WERI-Rb-1 (cell line): ENCODE measurements around the gene SLC22A15.
A peak's percentile ranks its signal among the peaks of the same experiment; 100 is the strongest.

Experiments
- DNase-seq: peaks from one replicate; pipeline ENCODE4 v3.0.0-alpha.2; 2020
- H3K27ac ChIP-seq: fragments of 250-450 bp; sonication (Bioruptor Pico); 2 replicates; pipeline ENCODE4 v1.5.1; 2020; ENCODE audit warnings: mild to moderate bottlenecking, moderate library complexity
- H3K27me3 ChIP-seq: fragments of 250-450 bp; sonication (Bioruptor Pico); 2 replicates; pipeline ENCODE4 v1.5.1; 2021; ENCODE audit warnings: mild to moderate bottlenecking, low read depth, moderate library complexity; ENCODE audit not compliant: insufficient read depth, severe bottlenecking
- H3K36me3 ChIP-seq: fragments of 250-450 bp; sonication (Bioruptor Pico); 2 replicates; pipeline ENCODE4 v1.5.1; 2020; ENCODE audit warnings: mild to moderate bottlenecking, moderate library complexity
- H3K4me3 ChIP-seq: 2 replicates; pipeline ENCODE4 v1.5.1; 2011; ENCODE audit warnings: low read depth, mild to moderate bottlenecking, control low read depth, low read length
- H3K9me3 ChIP-seq: fragments of 250-450 bp; sonication (Bioruptor Pico); 2 replicates; pipeline ENCODE4 v1.5.1; 2021; ENCODE audit warnings: mild to moderate bottlenecking, moderate library complexity; ENCODE audit not compliant: severe bottlenecking
- TF ChIP-seq, protein P1 (sequence below): IDR thresholded peaks from 2 replicates; pipeline ENCODE4 v1.5.1; 2011; ENCODE audit warnings: low read depth, mild to moderate bottlenecking, control low read depth, inconsistent platforms, low read length

Gene SLC22A15

DNA sequence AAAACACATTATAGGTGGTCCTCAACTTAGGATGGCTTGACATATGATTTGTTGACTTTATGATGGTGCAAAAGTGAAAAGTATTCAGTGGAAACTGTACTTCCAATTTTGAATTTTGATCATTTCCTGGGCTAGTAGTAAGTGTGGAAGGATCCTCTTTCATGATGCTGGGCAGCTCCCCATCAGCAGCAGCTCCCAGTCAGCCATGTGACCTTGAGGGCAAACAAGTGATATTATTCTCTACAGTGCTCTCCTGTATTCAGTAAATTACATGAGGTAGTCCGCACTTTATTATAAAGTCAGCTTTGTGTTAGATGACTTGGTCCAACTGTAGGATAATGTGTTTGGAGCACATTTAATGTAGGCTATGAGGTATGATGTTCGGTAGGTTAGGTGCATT is 36.4 kb downstream of the SLC22A15 start:
- TF ChIP-seq, protein P1, sequence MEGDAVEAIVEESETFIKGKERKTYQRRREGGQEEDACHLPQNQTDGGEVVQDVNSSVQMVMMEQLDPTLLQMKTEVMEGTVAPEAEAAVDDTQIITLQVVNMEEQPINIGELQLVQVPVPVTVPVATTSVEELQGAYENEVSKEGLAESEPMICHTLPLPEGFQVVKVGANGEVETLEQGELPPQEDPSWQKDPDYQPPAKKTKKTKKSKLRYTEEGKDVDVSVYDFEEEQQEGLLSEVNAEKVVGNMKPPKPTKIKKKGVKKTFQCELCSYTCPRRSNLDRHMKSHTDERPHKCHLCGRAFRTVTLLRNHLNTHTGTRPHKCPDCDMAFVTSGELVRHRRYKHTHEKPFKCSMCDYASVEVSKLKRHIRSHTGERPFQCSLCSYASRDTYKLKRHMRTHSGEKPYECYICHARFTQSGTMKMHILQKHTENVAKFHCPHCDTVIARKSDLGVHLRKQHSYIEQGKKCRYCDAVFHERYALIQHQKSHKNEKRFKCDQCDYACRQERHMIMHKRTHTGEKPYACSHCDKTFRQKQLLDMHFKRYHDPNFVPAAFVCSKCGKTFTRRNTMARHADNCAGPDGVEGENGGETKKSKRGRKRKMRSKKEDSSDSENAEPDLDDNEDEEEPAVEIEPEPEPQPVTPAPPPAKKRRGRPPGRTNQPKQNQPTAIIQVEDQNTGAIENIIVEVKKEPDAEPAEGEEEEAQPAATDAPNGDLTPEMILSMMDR, result no peak
- Histone ChIP-seq H3K27me3 (no peaks in the 10 kb centered on the region), H3K36me3 (no peaks in the 10 kb centered on the region), H3K9me3 (no peaks in the 10 kb centered on the region), H3K4me3 (no peak overlapping the region), H3K27ac (no peak overlapping the region)
- DNase-seq, result no peak

- TF ChIP-seq, protein P1, result no peak
Measured at GRCh38 chr1:116015679-116016078, 39.4 kb downstream of the SLC22A15 start.

DNA sequence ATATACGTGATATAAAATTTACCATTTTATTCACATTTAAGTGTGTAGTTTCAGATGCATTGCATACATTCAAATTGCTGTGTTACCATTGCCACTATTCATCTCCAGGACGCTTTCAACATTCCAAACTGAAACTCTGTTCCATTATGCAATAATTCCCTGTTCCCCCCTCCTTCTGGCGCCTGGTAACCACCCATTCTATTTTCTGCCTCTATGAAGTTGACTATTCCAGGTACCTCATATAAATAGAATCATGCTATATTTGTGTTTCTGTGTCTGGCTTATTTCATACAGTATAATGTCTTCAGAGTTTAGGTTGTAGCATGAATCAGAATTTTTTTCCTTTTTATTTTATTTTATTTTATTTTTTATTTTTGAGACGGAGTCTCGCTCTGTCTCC is 41.7 kb downstream of the SLC22A15 start:
- Histone ChIP-seq H3K27ac (no peak overlapping the region), H3K4me3 (no peak overlapping the region), H3K36me3 (no peaks in the 10 kb centered on the region), H3K9me3 (no peaks in the 10 kb centered on the region), H3K27me3 (no peaks in the 10 kb centered on the region)
- no peak for DNase-seq
- TF ChIP-seq, protein P1, result no peak

More at GRCh38 chr1:116015679-116016078, 39.4 kb downstream of the SLC22A15 start:
- Histone ChIP-seq H3K4me3 (no peak overlapping the region), H3K27ac (no peak overlapping the region), H3K27me3 (no peaks in the 10 kb centered on the region), H3K9me3 (no peaks in the 10 kb centered on the region), H3K36me3 (no peaks in the 10 kb centered on the region)
- DNase-seq, result no peak

DNA sequence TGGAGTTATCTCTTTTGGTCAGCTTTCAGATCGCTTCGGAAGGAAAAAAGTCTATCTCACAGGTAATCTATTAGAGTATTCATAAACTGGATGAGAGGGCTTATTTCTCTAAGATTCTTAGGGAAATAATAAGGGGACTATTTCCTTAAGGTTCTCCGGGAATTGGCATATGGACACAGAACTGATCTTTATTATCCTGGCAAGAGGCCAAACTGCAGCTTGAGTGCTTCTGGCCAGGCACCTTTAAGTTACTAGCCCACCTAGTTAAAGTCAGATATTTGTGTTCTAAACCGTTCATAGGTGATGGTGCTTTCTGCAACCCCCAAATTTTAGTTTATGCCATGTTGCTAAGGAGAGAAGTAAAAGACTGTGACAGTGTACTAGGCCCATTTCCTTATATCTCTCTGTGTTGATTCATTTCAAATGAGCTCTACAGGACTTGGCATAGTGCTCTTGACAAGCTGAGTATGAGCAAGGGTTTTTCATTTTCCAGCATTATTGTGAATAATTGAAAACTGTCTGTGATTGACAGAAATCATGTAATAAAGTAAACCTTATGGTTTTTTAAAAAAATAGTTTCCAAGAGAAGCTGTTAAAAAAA is 43.4 kb downstream of the SLC22A15 start:
- Histone ChIP-seq H3K27me3 (no peaks in the 10 kb centered on the region), H3K9me3 (no peaks in the 10 kb centered on the region), H3K27ac (no peak overlapping the region), H3K36me3 (no peaks in the 10 kb centered on the region), H3K4me3 (no peak overlapping the region)
- no peak for DNase-seq
- TF ChIP-seq, protein P1, result no peak

GRCh38 chr1:116020668-116021272 is 44.5 kb downstream of the SLC22A15 start:
- DNase-seq, result peak; percentile 74
- H3K27me3 ChIP-seq, result no peaks in the 10 kb centered on the region
- H3K9me3 ChIP-seq, result no peaks in the 10 kb centered on the region
- no peaks in the 10 kb centered on the region for H3K36me3 ChIP-seq
- H3K27ac ChIP-seq, result no peak overlapping the region
- TF ChIP-seq, protein P1, result peak; percentile 72
- H3K4me3 ChIP-seq, result no peak overlapping the region

DNA sequence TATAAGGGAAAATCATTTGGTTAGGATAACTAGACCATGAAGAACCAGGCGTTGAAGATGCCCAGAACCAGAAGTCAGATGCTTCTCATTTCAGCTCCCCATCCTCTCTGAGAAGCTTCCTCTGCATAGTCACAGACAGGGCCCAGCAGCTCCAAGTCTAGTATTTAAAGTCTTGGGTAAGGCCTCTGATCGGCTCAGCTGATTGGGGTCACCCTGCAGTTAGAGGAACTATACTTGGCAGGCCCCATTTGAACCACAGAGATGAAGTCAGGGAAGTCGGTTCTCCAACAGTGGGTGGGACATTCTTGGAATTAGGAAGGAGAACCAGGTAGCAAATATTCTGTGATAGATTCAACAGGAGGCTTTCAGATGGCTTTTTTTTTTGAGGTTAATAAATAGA is 48.3 kb downstream of the SLC22A15 start:
- no peaks in the 10 kb centered on the region for H3K36me3 ChIP-seq
- no peak for DNase-seq
- H3K27ac ChIP-seq, result no peak overlapping the region
- TF ChIP-seq, protein P1, result no peak
- H3K9me3 ChIP-seq, result no peaks in the 10 kb centered on the region
- no peak overlapping the region for H3K4me3 ChIP-seq
- H3K27me3 ChIP-seq, result no peaks in the 10 kb centered on the region
